Activated T-cell treated with anti-CD3 and anti-CD28 coated beads for 48 hours (primary cell): ENCODE measurements around the gene SSH2.

ENCODE experiments used
- DNase-seq: peaks from one replicate; pipeline ENCODE4 v3.0.0-alpha.2; 2020; ENCODE audit warnings: low read depth

Gene SSH2

GRCh38 chr17:29607557-29608195 is 322.4 kb downstream of the SSH2 start:
- no peak for DNase-seq

- no peak for DNase-seq
Measured at GRCh38 chr17:29603109-29603674, 326.8 kb downstream of the SSH2 start.

- DNase-seq = no peak
Measured at GRCh38 chr17:29597361-29598172, 332.5 kb downstream of the SSH2 start.

DNA sequence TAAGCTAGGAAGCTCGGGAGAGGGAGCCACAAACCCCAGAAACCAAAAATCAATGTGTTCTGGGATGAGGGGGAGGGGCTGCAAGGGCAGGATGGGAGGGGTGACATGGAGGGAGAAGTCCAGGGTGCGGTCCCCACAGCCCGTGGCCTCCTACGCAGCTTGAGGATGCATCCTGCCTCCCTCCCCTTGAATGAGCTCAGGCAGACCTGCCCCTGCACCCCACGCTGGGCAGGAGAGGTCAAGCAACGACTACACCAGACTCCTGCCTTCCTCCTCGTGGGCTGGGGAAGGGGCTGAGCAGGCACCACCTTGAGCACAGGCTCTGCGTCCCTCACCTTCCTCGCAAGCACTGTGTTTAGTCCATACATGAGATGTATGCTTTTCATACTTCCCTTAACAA is 333.2 kb downstream of the SSH2 start:
- no peak for DNase-seq

DNA sequence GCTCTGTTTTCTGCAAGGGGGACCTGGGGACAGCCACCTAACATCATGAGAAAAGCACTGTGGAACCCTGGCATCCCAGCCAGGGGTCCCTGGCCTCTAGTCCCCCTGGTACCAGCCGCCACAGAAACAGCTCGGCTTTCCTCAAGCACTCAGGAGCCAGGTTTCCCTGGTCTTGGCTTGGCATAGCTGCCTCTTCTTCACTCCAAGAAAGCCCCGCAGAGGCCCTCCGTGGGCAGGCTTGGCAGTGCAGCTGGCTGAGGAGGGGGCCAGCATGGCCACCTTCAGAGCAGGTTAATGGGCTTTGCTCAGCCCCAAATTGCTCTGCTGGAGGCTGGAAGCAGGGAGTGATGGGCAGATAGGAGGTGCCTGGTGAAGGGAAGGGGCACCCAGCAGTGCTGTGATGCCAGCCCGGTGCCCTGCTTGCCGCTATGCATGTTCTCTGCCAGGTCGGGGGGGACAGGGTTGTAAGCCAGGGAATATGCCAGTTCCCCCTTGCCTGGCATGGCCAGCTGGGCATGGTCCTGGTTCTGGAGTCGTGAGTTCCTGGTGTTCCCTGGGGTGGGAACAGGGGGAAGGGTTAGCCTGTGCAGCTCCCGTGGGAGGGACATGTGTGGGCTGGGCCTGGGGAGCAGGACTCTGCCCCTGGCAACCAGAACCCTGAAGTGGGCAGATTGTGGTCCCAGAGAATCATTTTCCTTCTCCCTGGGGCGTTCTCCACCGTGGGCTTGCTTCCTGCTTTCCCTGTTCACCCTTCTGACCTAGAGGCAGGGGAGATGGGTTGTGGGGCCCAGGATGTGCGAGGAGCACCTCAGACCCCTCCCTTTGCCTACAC is 333.9 kb downstream of the SSH2 start:
- DNase-seq = no peak

GRCh38 chr17:29595107-29595942 is 334.7 kb downstream of the SSH2 start:
- DNase-seq = no peak

- DNase-seq = no peak
Measured at GRCh38 chr17:29594519-29595090, 335.4 kb downstream of the SSH2 start.

- DNase-seq = no peak
Measured at GRCh38 chr17:29593591-29594518, 336.2 kb downstream of the SSH2 start.

DNA sequence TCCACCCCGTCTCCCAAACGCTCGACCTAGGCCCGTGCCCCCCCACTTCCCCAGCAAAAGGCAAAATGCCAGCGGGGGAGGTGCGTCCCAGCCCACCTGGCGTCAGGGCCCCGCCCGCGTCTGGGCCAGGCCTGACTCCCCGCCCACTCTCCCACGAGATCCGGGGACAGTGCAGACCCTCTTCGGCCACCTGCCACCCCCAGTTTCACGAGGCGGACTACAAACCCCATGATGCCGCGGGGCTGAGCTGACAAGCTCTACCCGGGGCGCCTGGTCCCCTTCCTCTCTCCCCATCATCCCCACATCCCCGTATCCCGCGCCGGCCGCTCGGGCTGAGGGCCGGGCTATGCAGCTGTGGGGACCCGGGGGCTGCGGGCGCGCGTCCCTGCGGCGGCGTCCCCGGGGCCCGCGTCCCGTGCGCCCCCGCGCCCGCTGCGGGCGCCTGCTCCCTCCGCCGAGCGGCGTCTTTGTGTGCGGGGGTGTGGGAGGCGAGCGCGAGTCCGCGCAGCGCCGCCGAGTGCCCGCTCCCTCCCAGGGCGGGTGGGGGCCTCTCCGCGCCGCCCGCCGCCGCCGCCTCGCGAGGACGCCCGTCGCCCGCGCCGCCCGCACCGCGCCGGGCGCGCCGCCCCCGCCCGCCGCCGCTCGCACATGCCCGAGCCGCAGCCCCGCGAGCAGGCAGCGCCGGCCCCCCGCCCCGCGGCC is 337.0 kb downstream of the SSH2 start, which contains the start of gene ANKRD13B:
ANKRD13B (plus strand) TSS at position 283 of the 702 bp plus-strand sequence. CDS start 490 bp downstream, outside the sequence.
- no peak for DNase-seq

DNA sequence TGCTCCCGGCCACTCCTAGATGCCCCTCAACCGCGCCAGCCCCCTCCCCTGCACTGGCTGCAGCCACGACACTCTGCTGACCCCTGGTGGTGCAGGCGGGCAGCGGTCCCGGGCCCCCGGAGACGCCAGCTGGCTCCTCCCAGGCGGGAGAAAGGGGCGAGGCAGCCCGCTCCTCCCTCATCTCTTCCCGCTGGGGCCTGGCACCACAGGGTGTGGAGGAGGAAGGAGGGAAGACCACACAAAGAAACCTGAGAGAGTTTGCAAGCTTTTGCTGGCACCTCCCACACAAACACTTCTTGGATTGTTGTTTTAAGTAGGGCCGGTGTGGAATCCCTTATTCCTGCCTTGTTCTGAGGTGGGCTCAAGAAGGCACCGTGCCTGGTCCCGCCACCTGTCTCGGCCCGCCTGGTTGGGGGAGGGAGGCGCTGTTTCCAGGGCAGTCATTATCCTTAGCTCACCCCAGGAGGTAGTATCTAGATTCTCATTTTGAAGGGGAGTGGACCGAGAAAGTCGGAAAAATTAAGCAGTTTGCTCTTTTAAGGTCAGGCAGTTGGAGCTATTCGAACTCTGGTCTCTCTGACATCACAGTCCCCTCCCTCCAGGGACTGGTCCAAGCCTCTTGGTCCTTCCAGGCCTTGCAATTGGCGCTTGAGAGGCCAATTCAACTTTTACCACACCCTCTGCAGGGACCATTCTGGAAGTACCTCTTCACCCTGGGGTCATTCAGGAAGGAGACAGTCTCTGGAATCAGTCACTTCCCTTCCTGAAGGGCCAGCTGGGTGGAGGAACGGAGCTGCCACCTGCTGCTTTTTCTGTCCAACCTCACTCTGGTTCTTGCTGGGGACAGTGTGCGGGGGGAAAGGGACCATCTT is 338.1 kb downstream of the SSH2 start:
- peak; percentile 82 for DNase-seq

DNA sequence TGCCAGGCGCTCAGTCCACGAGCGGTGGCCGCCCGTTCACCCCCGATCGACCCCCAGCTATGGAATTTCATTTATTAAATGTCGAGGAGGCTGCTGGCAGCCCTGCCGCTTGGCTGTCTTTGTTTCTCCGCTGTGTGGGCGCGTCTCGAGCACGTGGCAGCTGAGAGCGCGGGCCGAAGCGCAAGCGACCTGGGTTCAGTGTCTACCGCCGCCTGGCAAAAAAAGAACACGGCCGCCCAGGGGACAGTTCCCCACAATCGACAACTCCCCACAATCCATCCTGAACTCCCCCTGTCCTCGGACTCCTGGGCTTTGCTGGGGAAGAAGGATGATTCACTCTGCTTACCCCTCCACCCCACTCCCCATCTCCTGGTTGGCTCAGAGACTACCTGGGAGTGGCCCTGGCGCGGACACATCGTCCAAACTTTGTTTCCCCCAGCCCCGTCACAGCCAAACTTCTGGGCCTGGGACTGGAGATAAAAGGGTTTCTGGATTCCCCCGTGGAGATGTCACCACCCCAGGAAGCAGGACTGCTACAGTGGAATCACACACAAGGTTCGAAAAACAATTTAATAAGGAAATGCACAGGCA is 338.8 kb downstream of the SSH2 start:
- DNase-seq = peak; percentile 47

- no peak for DNase-seq
Measured at GRCh38 chr17:29590411-29591145, 339.4 kb downstream of the SSH2 start.

- DNase-seq = peak; percentile 86
Measured at GRCh38 chr17:29589524-29590410, 340.3 kb downstream of the SSH2 start, which contains the start of gene GIT1. Gene GIT1, minus strand, starts transcription at chr17:29589648. Its CDS starts 270 bp downstream, at chr17:29589378.

- DNase-seq = peak; percentile 40
Measured at GRCh38 chr17:29588562-29589411, 341.2 kb downstream of the SSH2 start.

GRCh38 chr17:29588017-29588561 is 341.9 kb downstream of the SSH2 start:
- DNase-seq = no peak
